RPMI7951 (cell line): ENCODE data around the gene NDC1. TPM values are rescaled to one million over a fixed set of nuclear protein-coding genes. Genes with fewer than 3 reads are reported as not detected.
A peak's percentile ranks its signal among the peaks of the same experiment; 100 is the strongest.

ENCODE experiments used
- DNase-seq: peaks from one replicate; pipeline ENCODE4 v3.0.0-alpha.2; 2012; ENCODE audit warnings: low read depth
- total RNA-seq: library from RNA; depleted of rRNA; stranded (reverse); fragments of >200 nt; shearing (Covaris generic); gene quantifications from 2 replicates; pipeline ENCODE4 v1.2.3, GENCODE V29; 2014

The NDC1 gene
- total RNA-seq, 1 experiment from 2014 or later = 83.9 TPM

DNA sequence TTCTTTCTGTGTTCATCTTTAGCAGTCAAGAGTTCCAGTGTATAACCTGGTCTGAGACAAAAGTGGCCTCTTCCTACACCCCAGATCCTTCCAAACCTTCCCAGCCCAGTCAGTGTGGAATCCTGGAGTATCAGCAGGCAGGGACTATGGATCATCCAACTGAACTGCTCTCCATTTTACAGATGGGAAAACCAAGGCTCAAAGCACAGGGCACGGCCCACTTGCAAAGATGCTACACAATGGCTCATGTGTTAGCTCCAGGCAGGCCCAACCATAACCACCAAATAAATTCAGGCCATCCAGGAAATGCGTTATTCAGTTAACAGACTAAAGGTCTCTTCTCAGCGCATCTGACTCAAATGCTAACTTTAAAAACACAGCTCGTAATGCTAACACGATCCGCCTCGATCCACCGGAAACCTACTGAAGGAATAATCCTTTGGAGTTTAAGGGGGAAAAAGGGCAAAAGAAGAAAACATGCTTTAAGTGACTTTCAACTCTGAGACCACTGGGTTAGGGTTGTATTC, 106.3 kb downstream of the NDC1 start:
- peak; percentile 86 for DNase-seq

DNA sequence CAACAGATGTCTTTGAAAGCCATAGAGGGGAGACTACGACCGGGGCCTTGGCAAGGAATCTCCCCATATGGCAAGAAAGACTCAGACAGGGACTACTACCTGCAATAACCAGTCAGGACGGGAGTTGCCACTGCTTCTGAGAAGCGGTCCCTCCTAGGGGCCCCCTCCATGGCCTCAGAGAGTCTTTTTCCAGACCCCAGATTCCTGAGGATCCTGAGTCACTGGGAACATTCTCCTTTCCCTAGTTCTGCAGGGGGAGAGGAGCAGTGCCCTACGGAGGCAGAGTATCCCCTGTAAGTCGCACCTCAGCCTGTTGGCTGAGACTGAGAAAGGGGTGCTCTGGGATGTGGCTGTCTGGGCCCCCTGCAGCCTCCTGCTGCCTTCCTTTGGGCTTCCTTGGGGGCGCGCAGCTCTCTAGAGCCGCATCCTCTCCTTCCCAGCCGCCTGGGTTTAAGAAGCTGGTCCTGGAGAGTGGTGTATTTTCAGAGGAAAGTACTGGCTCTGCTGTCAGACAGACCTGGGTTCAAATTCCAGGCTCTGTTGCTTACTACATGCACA, 107.0 kb downstream of the NDC1 start:
- no peak for DNase-seq

DNA sequence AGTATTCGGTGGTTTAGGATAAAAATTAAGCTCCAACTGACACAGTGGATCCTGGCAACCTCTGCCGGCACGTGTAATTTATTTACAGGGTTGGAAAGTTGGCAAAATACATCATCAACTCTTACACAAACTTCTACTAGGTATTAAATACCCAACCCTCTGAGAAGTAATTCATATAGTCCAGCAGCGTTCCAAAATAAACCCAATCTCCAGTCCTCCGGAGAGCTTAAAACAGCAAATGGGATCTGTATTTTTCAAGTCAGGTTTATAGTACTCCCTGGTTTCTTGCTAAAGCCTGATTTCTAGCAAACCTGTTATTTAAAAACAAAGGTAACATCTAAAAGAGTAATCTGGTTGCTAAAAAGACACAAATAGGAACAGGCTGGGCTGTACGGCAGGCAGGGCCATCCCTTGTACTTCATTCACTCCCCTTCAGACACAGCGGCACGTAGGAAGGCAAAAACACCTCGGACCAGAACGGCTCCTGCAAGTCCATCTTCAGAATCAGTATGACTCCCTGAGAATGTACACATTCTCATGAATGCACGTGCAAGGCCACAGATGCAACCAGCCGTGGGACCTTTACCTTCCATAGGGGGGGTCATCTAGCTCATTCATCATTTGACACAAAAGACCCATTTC, 107.8 kb downstream of the NDC1 start:
- no peak for DNase-seq

DNA sequence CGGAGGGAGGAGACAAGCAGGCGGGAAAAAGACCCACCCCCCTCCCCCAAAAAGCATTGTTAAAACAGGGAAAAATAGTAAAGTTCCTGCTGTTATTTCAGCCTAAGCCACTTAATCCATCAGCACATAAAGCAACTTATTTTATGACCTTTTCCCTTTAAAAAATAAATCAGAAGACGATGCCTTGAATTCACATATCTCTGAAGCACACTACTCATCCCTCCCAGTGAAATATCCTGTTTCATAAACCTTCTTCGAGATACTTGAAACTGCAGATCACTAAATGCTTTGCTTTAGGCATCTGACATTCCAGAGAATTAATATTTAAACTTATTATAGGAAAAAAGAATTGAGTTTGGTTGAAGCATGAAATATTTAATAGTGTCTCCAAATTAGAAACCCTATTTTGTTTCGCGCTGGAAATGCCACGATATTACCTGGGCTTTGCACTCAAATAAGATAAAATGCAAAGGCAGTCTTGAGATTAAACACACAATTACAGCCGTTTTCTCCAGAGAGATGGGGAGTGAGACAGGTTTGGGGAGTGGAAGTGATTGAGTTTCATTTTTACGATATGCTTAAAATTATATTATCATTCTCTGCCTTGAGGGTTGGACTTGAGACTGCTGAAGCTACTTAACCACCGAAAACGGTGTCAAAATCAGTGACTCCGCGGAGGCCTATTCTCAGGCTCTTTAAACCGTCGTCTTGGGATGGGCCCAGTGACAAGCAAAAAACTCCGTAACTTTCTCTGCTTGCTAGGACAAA, 108.5 kb downstream of the NDC1 start:
- DNase-seq = no peak

DNA sequence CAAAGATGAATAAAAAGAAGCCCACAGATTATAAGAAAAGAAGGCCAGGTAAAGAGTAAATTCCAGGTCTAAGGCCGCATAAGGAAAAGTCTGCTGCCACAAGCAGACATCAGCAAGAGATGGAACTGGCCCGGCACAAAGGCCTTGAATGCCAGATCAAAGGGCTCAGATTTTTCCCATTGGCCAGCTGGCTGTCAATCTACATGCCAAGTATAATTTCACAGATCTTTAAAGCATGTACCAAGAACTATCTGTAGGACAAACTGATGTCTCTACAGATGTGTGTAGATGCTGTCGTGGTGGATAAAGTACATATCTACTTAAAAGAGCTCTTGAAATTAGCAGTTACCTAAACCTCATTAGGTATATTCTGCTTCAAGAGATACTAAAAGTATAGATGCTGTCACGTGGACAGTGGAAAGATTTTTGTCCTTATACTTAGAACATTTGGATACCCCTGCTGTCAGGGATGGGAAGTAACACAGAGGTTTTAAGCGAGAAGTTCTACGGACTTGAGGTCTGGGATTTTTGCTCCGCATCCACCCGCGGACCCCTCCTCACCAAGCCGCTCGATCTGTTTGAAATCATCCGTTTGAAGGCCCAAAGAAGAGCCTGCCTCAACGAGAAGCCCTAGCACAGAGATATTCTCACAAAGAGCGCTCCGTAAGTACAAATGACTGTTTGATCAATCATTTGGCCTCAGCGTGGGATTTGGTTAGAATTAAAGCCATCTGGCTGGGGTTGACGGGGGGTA, 109.2 kb downstream of the NDC1 start:
- DNase-seq = no peak

DNA sequence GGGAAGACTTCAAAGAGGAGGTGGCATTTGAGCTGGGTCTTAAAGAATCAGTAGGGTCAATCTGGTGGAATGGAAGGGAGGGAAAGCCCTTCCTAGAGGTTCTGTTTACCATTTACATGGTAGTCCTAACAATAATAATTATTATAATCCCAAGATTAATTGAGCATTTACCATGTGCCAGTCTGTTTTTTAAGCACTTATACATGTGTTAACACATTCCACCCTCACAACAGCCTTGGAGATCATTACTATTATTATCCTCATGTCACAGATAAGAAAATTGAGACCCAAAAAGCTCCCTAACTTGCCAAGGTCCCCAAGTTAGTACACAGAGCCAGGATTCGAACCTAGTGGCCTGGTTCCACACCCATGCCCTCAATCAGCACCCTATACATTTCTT, 109.9 kb downstream of the NDC1 start:
- DNase-seq = no peak

DNA sequence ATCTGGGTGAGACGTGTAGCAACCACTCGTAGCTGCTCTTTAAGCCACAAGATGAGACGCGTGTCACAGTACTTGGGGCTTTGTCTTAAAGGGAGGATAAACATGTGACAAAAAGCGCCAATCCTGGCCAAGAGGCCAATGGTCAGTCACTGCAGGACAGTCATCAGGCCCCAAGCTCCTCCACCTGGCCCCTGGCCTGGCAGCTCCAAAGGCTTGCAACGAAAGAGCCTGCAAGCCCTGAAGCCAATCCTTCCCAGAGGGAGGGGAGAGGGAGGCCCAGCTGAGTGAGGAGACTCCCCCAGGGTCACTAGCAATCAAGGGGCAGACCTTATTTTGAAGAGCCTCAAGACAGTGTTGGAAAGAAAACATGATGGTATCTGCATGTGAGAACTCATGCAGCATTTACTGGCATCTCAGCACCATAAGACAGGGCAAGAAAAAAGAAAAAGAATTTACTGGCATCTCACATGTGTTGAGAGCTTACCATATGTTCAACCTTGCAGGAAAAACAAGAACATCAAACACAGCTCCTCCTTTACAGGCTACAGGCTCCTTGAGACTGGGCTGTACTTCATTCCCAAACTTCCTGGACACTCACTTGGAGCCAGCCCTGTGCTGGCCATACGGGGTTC, 110.5 kb downstream of the NDC1 start:
- no peak for DNase-seq

DNA sequence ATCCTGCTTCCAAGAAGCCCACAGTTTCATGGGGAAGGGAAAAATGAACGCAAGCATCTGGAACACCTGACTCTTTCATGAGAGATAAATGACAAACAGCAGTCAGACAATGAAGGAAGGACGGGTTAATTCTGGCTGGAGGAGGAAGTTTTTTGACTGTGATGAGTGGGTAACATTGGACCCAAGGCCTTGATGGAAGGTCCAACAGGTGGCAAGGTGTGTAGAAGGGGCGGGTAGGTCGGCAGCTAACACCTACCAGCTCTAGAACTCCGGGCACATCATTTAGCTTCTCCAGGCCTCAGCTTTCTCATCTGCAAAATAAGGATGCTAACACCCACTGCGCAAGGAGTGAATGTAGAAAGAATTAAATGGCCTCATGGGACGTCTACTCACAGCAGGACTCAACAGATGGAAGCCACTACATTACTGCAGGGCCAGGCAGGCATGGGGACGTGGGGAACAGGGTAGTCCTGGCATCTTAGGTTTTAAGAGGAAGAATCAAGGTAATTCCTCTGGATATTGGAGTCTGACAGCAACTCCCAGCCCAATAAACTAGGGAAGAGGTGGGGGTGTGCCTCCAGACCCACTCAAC, 112.0 kb downstream of the NDC1 start:
- no peak for DNase-seq

DNA sequence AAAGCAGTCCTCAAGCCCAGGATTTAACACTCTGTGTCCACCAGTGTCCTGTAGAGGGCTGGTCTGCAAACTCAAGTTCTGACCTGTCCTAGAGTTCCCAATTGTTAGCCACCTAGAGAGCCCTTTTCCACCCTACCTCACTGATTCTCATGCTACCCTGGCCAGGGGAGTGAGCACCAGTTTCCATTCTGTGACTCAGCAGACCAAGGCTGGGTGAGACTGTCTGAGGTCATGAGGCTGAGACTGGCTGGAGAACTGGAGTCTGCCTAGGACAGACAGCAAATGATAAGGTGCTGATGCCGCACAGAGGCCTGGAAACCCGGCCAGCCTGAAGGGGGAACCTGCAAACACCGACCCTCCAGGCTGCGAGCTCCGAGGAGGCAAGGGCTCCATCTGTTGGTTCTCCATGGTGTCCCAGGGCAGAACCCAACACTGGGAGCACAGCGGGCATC, 112.8 kb downstream of the NDC1 start:
- DNase-seq = no peak

DNA sequence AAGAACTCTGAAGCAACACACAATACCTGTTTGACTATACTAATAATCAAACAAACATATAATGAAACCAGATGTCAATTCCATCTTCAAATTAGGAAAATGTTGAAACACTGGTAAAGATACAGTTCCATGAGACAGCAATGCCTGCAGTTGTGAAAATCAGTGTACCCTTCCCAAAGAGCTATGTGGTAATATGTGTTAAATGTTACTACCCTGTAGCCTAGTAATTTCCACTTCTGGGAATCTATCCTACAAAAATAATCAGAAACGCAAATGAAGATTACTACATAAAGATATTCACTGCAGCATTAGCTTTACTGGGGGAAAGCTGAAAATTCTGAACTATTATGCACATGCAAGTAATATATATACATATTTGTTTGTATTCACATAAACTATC, 116.1 kb downstream of the NDC1 start:
- DNase-seq = no peak

DNA sequence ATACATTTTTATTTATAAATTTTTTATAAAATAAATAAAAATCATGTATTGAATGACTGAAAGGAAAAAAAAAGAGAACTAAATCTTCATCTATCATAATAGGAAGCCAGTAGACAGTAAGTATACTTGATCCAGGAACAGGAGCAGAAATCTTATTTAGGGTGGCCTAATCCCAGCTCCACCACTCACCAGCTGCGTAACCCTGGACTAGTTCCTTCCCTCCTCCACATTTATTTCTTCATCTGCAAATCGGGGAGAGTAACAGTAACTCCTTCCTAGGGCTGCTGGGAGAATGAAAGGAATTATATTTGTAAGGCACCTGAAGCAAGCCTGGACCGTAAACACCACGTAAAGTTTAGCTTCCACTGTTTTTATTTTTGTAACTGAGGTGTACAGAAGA, 117.0 kb downstream of the NDC1 start:
- DNase-seq = no peak

DNA sequence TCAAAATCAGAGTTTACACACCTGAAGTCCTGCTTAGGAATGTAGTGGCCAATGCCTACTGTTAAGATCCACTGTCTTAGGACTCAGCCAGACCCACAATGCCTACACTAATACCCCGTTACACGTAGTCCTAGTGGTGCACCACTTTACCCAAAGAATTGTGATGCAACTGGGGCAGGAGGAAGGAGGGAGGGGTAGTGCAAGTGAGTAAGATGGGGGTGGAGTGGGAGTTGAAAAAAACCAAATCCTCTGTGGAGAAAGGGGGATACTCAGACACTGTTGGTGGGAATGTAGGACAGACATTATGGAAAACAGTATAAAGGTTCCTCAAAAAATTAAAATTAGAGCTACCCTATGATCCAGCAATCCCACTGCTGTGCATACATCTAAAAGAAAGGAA, 118.6 kb downstream of the NDC1 start:
- DNase-seq = no peak

DNA sequence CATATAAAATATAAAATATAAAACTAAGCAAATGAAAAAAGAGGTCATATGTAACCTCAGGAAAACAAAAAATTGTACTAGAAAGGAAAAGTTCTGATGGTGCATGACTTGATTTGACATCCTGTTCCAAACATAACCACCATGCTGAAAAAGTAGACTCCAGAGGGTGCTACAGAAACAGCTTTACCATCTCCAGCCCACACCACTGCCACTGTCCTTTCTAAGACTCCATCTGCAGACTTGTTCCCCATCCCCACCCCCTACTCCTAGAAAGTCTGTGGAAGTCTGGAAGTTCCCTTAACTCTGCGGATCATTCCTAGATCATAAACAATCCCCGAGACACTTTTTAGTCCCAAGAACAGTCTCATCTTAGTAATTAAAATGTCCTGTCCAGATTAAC, 119.7 kb downstream of the NDC1 start:
- DNase-seq = no peak

DNA sequence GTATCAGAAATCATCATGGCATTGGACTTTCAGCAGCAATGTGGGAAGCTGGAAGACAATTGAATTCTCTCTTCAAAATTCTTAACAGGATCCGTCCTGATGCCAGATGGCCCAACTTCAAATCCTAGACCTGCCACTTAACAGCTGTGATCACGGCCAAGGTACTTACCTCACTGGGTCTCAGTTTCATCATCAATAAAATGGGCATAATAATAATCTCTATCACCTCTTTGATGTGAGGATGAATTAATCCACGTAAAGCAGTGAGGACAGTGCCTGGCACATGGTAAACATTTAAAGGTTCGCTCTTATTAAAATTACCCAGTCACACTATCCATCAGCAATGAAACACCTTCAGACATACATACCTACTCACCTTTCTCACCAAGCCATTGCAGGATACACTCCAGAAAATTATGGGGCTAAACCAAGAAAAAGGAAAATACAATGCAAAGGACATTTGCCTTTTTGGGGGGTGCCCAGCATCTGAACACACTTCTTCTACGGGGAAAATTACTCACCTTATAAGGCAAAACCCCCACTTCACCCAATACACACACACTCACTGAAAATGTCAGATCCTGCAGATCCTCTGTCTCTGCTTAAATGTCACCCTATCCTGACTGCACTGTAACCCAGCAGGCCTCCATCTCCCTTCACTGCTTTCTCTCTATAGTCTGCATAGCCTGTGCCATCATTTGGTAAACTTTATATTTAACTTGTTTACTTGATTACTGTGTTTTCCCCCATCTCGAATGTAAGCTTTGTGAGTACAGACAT, 120.9 kb downstream of the NDC1 start:
- no peak for DNase-seq

DNA sequence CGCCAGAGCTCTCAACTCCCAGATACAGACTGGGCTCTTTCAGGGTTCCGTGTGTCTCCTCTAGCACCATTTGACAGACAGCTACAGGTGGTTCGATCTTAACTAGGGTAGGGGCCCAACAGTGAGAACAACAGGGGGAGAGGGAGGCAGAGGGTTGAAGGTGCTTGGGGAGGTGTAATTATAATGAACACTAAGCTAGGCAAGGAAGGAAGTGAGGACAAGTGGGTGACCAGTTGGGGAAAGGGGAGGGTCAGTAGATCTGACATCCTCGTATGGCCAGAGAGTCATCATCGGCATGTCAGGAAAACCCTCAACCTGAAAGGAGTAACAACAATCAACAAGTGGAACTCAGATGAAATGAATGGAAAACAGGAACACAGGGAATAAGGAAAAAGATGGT, 121.9 kb downstream of the NDC1 start:
- DNase-seq = no peak

DNA sequence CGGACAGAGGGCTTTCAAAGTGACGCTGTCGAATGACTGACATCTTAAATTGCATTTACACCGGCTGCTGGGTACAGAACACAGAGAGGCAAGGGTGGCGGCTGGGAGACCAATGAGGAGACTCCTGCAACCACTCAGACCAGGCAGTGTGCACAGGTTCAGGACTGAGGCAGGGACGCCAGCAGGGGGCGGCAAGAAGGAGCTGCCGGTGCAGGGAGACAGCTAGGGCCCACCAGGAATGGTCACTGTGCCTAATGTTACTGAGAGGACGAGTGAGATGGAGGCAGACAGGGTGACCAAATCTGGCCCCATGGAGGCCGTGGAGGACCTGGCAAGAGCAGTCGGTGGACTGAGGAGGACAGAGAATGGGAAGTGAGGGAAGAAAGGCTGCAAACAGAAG, 122.6 kb downstream of the NDC1 start:
- DNase-seq = peak; percentile 23
